IMR-90 (cell line): ENCODE data around the gene PRM2. TPM values are rescaled to one million over a fixed set of nuclear protein-coding genes. Genes with fewer than 3 reads are reported as not detected.

Experiments
- ATAC-seq: fragments of 200-7000 bp; cut with Tn5 transposase; 2 replicates; pipeline ENCODE4 v1.9.1; 2020; ENCODE audit warnings: low read depth, mild to moderate bottlenecking, moderate library complexity
- BruUV-seq: library from RNA; stranded (reverse); fragments of 400-500 nt; replicated peaks from 2 replicates; lab custom pipeline; 2021; lab: Mats Ljungman, UMichigan
- CTCF ChIA-PET: fragments of 300-600 bp; formaldehyde crosslinking; extraction: SDS; loops from one replicate; lab custom pipeline; 2021; ENCODE audit warnings: antibody characterized with exemption; lab: Yijun Ruan, JAX
- POLR2A ChIA-PET: fragments of 300-600 bp; sonication (Branson Sonifier 250); formaldehyde crosslinking; loops from one replicate; lab custom pipeline; 2022; ENCODE audit warnings: antibody characterized with exemption; ENCODE audit not compliant: unreplicated experiment; lab: Charles Lee
- DNase-seq: peaks from one replicate; pipeline ENCODE4 v3.0.0; 2013
- H2AFZ ChIP-seq: replicated peaks from 2 replicates; pipeline ENCODE3; 2013; ENCODE audit warnings: low read length, mild to moderate bottlenecking; ENCODE audit not compliant: poor library complexity
- H2AK5ac ChIP-seq: 2 replicates; pipeline ENCODE4 v1.6.1; 2013; ENCODE audit warnings: low read depth, low read length, inconsistent platforms
- H2AK9ac ChIP-seq: replicated peaks from 2 replicates; pipeline ENCODE3; 2013; ENCODE audit warnings: mild to moderate bottlenecking, low read depth, low read length, moderate library complexity; ENCODE audit not compliant: poor library complexity
- H2BK120ac ChIP-seq: 2 replicates; pipeline ENCODE4 v1.6.1; 2013; ENCODE audit warnings: low read depth, low read length, inconsistent platforms
- H2BK15ac ChIP-seq: 3 replicates; pipeline ENCODE4 v1.6.1; 2013; ENCODE audit warnings: low read depth, low read length, inconsistent platforms
- H2BK20ac ChIP-seq: 2 replicates; pipeline ENCODE4 v1.6.1; 2013; ENCODE audit warnings: low read depth, mild to moderate bottlenecking, inconsistent platforms, low read length, moderate library complexity
- H2BK5ac ChIP-seq: 2 replicates; pipeline ENCODE4 v1.6.1; 2013; ENCODE audit warnings: mild to moderate bottlenecking, low read depth, low read length, inconsistent platforms; ENCODE audit not compliant: poor library complexity, severe bottlenecking
- H3K14ac ChIP-seq: replicated peaks from 2 replicates; pipeline ENCODE4 v1.6.1; 2013; ENCODE audit warnings: low read depth, low read length, inconsistent platforms
- H3K18ac ChIP-seq: 2 replicates; pipeline ENCODE4 v1.6.1; 2013; ENCODE audit warnings: low read depth, low read length, control low read depth
- H3K23ac ChIP-seq: 2 replicates; pipeline ENCODE4 v1.6.1; 2013; ENCODE audit warnings: low read depth, low read length, inconsistent platforms
- H3K27ac ChIP-seq: 2 replicates; pipeline ENCODE4 v1.5.1; 2013; ENCODE audit warnings: mild to moderate bottlenecking, control low read depth, low read length; ENCODE audit not compliant: insufficient read depth
- H3K27me3 ChIP-seq: 2 replicates; pipeline ENCODE4 v1.6.1; 2013; ENCODE audit warnings: low read length; ENCODE audit not compliant: control insufficient read depth, insufficient read depth
- H3K36me3 ChIP-seq: 2 replicates; pipeline ENCODE4 v1.6.1; 2013; ENCODE audit warnings: low read length, mixed read lengths; ENCODE audit not compliant: control insufficient read depth, insufficient read depth
- H3K4ac ChIP-seq: 2 replicates; pipeline ENCODE4 v1.6.1; 2013; ENCODE audit warnings: low read depth, low read length, inconsistent platforms
- H3K4me1 ChIP-seq: 2 replicates; pipeline ENCODE4 v1.6.1; 2013; ENCODE audit warnings: low read length, mixed read lengths; ENCODE audit not compliant: control insufficient read depth, insufficient read depth
- H3K4me2 ChIP-seq: 2 replicates; pipeline ENCODE4 v1.6.1; 2013; ENCODE audit warnings: low read depth, mild to moderate bottlenecking, control low read depth, low read length, moderate library complexity
- H3K4me3 ChIP-seq: 2 replicates; pipeline ENCODE4 v1.5.1; 2013; ENCODE audit warnings: low read depth, mild to moderate bottlenecking, control low read depth, low read length, moderate library complexity; ENCODE audit not compliant: insufficient read depth
- H3K56ac ChIP-seq: 2 replicates; pipeline ENCODE4 v1.6.1; 2013; ENCODE audit warnings: low read length, inconsistent platforms; ENCODE audit not compliant: insufficient read depth; ENCODE audit errors: extremely low read depth
- H3K79me1 ChIP-seq, 2 experiments: 2 replicates each; pipeline ENCODE4 v1.6.1; 2013; ENCODE audit warnings: low read length in 2 of 2, inconsistent platforms in 1 of 2, low read depth in 1 of 2
- H3K9ac ChIP-seq: 2 replicates; pipeline ENCODE4 v1.6.1; 2013; ENCODE audit warnings: low read depth, low read length, control low read depth
- H3K9me1 ChIP-seq: 2 replicates; pipeline ENCODE4 v1.6.1; 2013; ENCODE audit warnings: low read length, inconsistent platforms; ENCODE audit not compliant: insufficient read depth
- H3K9me3 ChIP-seq: 2 replicates; pipeline ENCODE4 v1.6.1; 2013; ENCODE audit warnings: low read length; ENCODE audit not compliant: control insufficient read depth, insufficient read depth
- H4K20me1 ChIP-seq: 2 replicates; pipeline ENCODE4 v1.6.1; 2013; ENCODE audit warnings: low read length, inconsistent platforms; ENCODE audit not compliant: insufficient read depth
- H4K5ac ChIP-seq: 2 replicates; pipeline ENCODE4 v1.6.1; 2013; ENCODE audit warnings: mild to moderate bottlenecking, low read depth, low read length, control low read depth
- H4K8ac ChIP-seq, 2 experiments: 2 replicates each; pipeline ENCODE4 v1.6.1; 2013; ENCODE audit warnings: low read depth in 2 of 2, low read length in 2 of 2, control low read depth in 1 of 2, inconsistent platforms in 1 of 2
- H4K91ac ChIP-seq: 2 replicates; pipeline ENCODE4 v1.6.1; 2013; ENCODE audit warnings: low read depth, low read length, inconsistent platforms; ENCODE audit not compliant: insufficient read depth
- BHLHE40 ChIP-seq: fragments of 150-350 bp; IDR thresholded peaks from 2 replicates; pipeline ENCODE4 v1.6.1; 2016; ENCODE audit warnings: mild to moderate bottlenecking, low read depth, low read length
- CEBPB ChIP-seq: IDR thresholded peaks from 2 replicates; pipeline ENCODE4 v1.6.1; 2012; ENCODE audit warnings: low read depth, low read length, improper control_type of control experiment
- CHD1 ChIP-seq: IDR thresholded peaks from 2 replicates; pipeline ENCODE4 v1.6.1; 2012; ENCODE audit warnings: low read depth, low read length, improper control_type of control experiment
- CTCF ChIP-seq: conservative IDR thresholded peaks from 2 replicates; pipeline ENCODE4 v1.5.1; 2012; ENCODE audit warnings: mild to moderate bottlenecking, low read depth, low read length, improper control_type of control experiment
- ELK1 ChIP-seq: fragments of 150-350 bp; IDR thresholded peaks from 2 replicates; pipeline ENCODE4 v1.6.1; 2016; ENCODE audit warnings: low read depth, mild to moderate bottlenecking, low read length, moderate library complexity, borderline replicate concordance
- MXI1 ChIP-seq: IDR thresholded peaks from 2 replicates; pipeline ENCODE4 v1.6.1; 2012; ENCODE audit warnings: low read depth, mild to moderate bottlenecking, low read length, moderate library complexity, borderline replicate concordance
- NFE2L2 ChIP-seq: fragments of 150-350 bp; IDR thresholded peaks from 2 replicates; pipeline ENCODE4 v1.6.1; 2016; ENCODE audit warnings: low read depth, mild to moderate bottlenecking, low read length
- POLR2A ChIP-seq: IDR thresholded peaks from 2 replicates; pipeline ENCODE4 v1.6.1; 2012; ENCODE audit warnings: mild to moderate bottlenecking, low read depth, low read length
- RAD21 ChIP-seq: IDR thresholded peaks from 2 replicates; pipeline ENCODE4 v1.6.1; 2012; ENCODE audit warnings: low read length, improper control_type of control experiment
- RCOR1 ChIP-seq: IDR thresholded peaks from 2 replicates; pipeline ENCODE4 v1.6.1; 2012; ENCODE audit warnings: mild to moderate bottlenecking, low read length, improper control_type of control experiment; ENCODE audit not compliant: insufficient replicate concordance
- RFX5 ChIP-seq: IDR thresholded peaks from 2 replicates; pipeline ENCODE4 v1.8.0; 2012; ENCODE audit warnings: low read depth, mild to moderate bottlenecking, low read length, moderate library complexity
- SMC3 ChIP-seq: fragments of 150-350 bp; IDR thresholded peaks from 2 replicates; pipeline ENCODE4 v1.6.1; 2016; ENCODE audit warnings: low read depth, mild to moderate bottlenecking, antibody characterized with exemption, low read length, moderate library complexity
- USF2 ChIP-seq: fragments of 150-350 bp; IDR thresholded peaks from 2 replicates; pipeline ENCODE4 v1.6.1; 2017; ENCODE audit warnings: mild to moderate bottlenecking, antibody characterized with exemption, low read length, low read depth
- WGBS, 2 experiments: methylation state at CpG; one replicate each; pipeline versions ENCODE4 v1.1.5 to v1.1.7; 2013; ENCODE audit warnings: missing lambda C conversion rate in 2 of 2; ENCODE audit not compliant: insufficient read length in 1 of 2; ENCODE audit errors: extremely low coverage in 2 of 2; 5-methylcytosine and 5-hydroxymethylcytosine counted together
- dilution Hi-C: fragments of 300-500 bp; cut with HindIII; formaldehyde crosslinking; loops from one replicate; pipeline ENCODE4 v1.14.3; 2018; ENCODE audit warnings: low sequenced_read_pairs; ENCODE audit not compliant: unreplicated experiment
- in situ Hi-C: fragments of 300-500 bp; cut with MboI; formaldehyde crosslinking; loops from 3 replicates; pipeline ENCODE4 v1.14.3; 2019; ENCODE audit warnings: low sequenced_read_pairs, inconsistent platforms, mixed read lengths
- intact Hi-C: fragments of 100-400 bp; cut with micrococcal nuclease; formaldehyde crosslinking; loops from 2 replicates; pipeline ENCODE4 v1.10.0; 2022
- polyA plus RNA-seq, 3 experiments: library from polyadenylated mRNA; depleted of rRNA; stranded (reverse); fragments of >200 nt; gene quantifications; 2 replicates each; pipeline ENCODE4 v1.2.3, GENCODE V29; 2012; ENCODE audit warnings: low replicate concordance in 1 of 3
- total RNA-seq: library from RNA; depleted of rRNA; stranded (reverse); fragments of >200 nt; gene quantifications from 2 replicates; pipeline ENCODE4 v1.2.3, GENCODE V29; 2012

Gene PRM2
- total and polyA plus RNA-seq, 2 of the 4 experiments (the other 2 are of a cell fraction) = not detected

- Histone ChIP-seq H3K27me3 (peaks cover 14% of the 10 kb centered on the region), H3K56ac (no peak overlapping the region), H3K9ac (no peak overlapping the region), H3K36me3 (no peaks in the 10 kb centered on the region), H3K9me1 (no peaks in the 10 kb centered on the region), H4K8ac (no peak overlapping the region), H3K79me1 (no peaks in the 10 kb centered on the region), H2BK20ac (no peak overlapping the region), H4K5ac (no peak overlapping the region), H2BK15ac (no peak overlapping the region), H4K20me1 (no peaks in the 10 kb centered on the region), H2BK120ac (no peak overlapping the region), H4K91ac (no peak overlapping the region), H3K27ac (no peak overlapping the region), H3K18ac (no peak overlapping the region), H3K4me1 (no peaks in the 10 kb centered on the region), H3K4me2 (no peak overlapping the region), H3K23ac (no peak overlapping the region), H2BK5ac (no peak overlapping the region), H3K9me3 (no peaks in the 10 kb centered on the region), H2AFZ (no peak overlapping the region), H2AK9ac (no peak overlapping the region), H3K4me3 (no peak overlapping the region), H3K4ac (no peak overlapping the region), H2AK5ac (0 out of 2 replicates have a peak overlapping the region, but pooled peaks have one; percentile 7), H3K14ac (no peak overlapping the region)
- CTCF ChIA-PET = no interaction called here
- no peak for TF ChIP-seq USF2
- no peak for TF ChIP-seq MXI1
- no peak for TF ChIP-seq CEBPB
- no peak for TF ChIP-seq NFE2L2
- no peak for TF ChIP-seq POLR2A
- TF ChIP-seq RCOR1 = no peak
- no peak for TF ChIP-seq RAD21
- no peak for TF ChIP-seq CHD1
- no peak for TF ChIP-seq SMC3
- no peak for TF ChIP-seq BHLHE40
- no peak for TF ChIP-seq CTCF
- TF ChIP-seq RFX5 = no peak
- TF ChIP-seq ELK1 = no peak
- dilution Hi-C loops (no loop called here), intact Hi-C loops (no loop called here), in situ Hi-C loops (loop anchor here (5.0 kb wide), 1 partner anchor 43 kb away; no protein-coding TSS in a partner anchor)
- DNase-seq = no peak
- BruUV-seq = no TSS peak
- POLR2A ChIA-PET = no interaction called here
- ATAC-seq = no peak
- 92% methylated on average over 2 of the region's 9 CpGs; no CpG with 5 or more reads in 1 of the 2 experiments for WGBS, 2 experiments
Measured at GRCh38 chr16:11264155-11264832, 12.0 kb downstream of the PRM2 start.
